GM12878 (cell line): ENCODE data around the gene GNL3L.

Source experiments
- ATF7 ChIP-seq: fragments of 450-650 bp; IDR thresholded peaks from 2 replicates; pipeline ENCODE4 v1.6.1; 2016; ENCODE audit warnings: low read depth, mild to moderate bottlenecking
- CBX5 ChIP-seq: sonication (generic); IDR thresholded peaks from 2 replicates; pipeline ENCODE4 v1.6.1; 2016; ENCODE audit warnings: low read depth, moderate library complexity, mild to moderate bottlenecking, inconsistent platforms
- CTCF ChIP-seq, 3 experiments: IDR thresholded peaks in 2 of 3; conservative IDR thresholded peaks in 1 of 3; 2 replicates each; pipeline ENCODE4 v1.5.1; 2011; ENCODE audit warnings: low read depth in 3 of 3, low read length in 3 of 3, mild to moderate bottlenecking in 3 of 3, control low read depth in 2 of 3, moderate library complexity in 2 of 3, inconsistent platforms in 1 of 3, mixed read lengths in 1 of 3; ENCODE audit not compliant: control insufficient read depth in 2 of 3, insufficient read depth in 1 of 3; ENCODE audit errors: extremely low read depth in 1 of 3
- EGR1 ChIP-seq, 2 experiments: IDR thresholded peaks; 1 replicate in 1 of 2; 2 replicates in 1 of 2; pipeline ENCODE4 v1.6.1; 2011 to 2012; ENCODE audit warnings: low read depth in 2 of 2, low read length in 2 of 2, borderline replicate concordance in 1 of 2, mild to moderate bottlenecking in 1 of 2, moderate library complexity in 1 of 2
- EZH2 ChIP-seq: IDR thresholded peaks from 2 replicates; pipeline ENCODE4 v1.6.1; 2012; ENCODE audit warnings: low read depth, mild to moderate bottlenecking, control low read depth, inconsistent platforms, low read length, borderline replicate concordance; ENCODE audit not compliant: control insufficient read depth
- FOXK2 ChIP-seq: fragments of 450-650 bp; IDR thresholded peaks from 2 replicates; pipeline ENCODE4 v1.6.1; 2017; ENCODE audit warnings: mild to moderate bottlenecking, moderate library complexity
- MAX ChIP-seq: IDR thresholded peaks from 2 replicates; pipeline ENCODE4 v1.6.1; 2012; ENCODE audit warnings: low read depth, low read length, improper control_type of control experiment
- NR2F1 ChIP-seq: fragments of 450-650 bp; conservative IDR thresholded peaks from 2 replicates; pipeline ENCODE4 v1.6.1; 2017; ENCODE audit warnings: mild to moderate bottlenecking
- POLR2AphosphoS5 ChIP-seq: IDR thresholded peaks from 2 replicates; pipeline ENCODE4 v1.6.1; 2011; ENCODE audit warnings: mild to moderate bottlenecking, low read length, inconsistent platforms
- RFX5 ChIP-seq: IDR thresholded peaks from 2 replicates; pipeline ENCODE4 v1.6.1; 2011; ENCODE audit warnings: low read depth, low read length, improper control_type of control experiment

GRCh38 chrX:54570332-54570731 is 40.3 kb downstream of the GNL3L start:
- no peak for TF ChIP-seq EZH2
- no peak for TF ChIP-seq ATF7
- no peak for TF ChIP-seq CTCF (IDR thresholded peaks at IDR 0.05 in 2 of 3, conservative IDR thresholded peaks at IDR 0.05 in 1 of 3; ENCODE audit: control insufficient read depth in 2 of 3, extremely low read depth in 1 of 3, insufficient read depth in 1 of 3, low read depth in 3 of 3, low read length in 3 of 3)
- TF ChIP-seq EGR1 (IDR thresholded peaks at IDR 0.05; ENCODE audit: borderline replicate concordance in 1 of 2, low read depth in 2 of 2, low read length in 2 of 2), result no peak
- no peak for TF ChIP-seq FOXK2
- TF ChIP-seq POLR2AphosphoS5, result no peak
- no peak for TF ChIP-seq NR2F1
- TF ChIP-seq CBX5, result no peak
- no peak for TF ChIP-seq MAX
- TF ChIP-seq RFX5, result no peak
